CD4-positive, alpha-beta T cell treated with Interleukin-15 for 1 hour (primary cell): ENCODE results near the gene PCSK9.

Source experiments
- DNase-seq: peaks from one replicate; pipeline ENCODE4 v3.0.0-alpha.2; 2020

PCSK9 gene

GRCh38 chr1:55044617-55045397, 5.5 kb downstream of the PCSK9 start:
- DNase-seq = no peak

- DNase-seq = no peak
Observed at GRCh38 chr1:55045430-55045829, 6.1 kb downstream of the PCSK9 start.

GRCh38 chr1:55046871-55047270, 7.5 kb downstream of the PCSK9 start:
- no peak for DNase-seq

GRCh38 chr1:55047611-55048010, 8.3 kb downstream of the PCSK9 start:
- no peak for DNase-seq

- DNase-seq = no peak
Observed at GRCh38 chr1:55048453-55049270, 9.3 kb downstream of the PCSK9 start.

GRCh38 chr1:55049271-55049913, 10.0 kb downstream of the PCSK9 start:
- DNase-seq = no peak

- DNase-seq = no peak
Observed at GRCh38 chr1:55049914-55050278, 10.5 kb downstream of the PCSK9 start.

- no peak for DNase-seq
Observed at GRCh38 chr1:55050283-55050682, 10.9 kb downstream of the PCSK9 start.

- no peak for DNase-seq
Observed at GRCh38 chr1:55051169-55051568, 11.8 kb downstream of the PCSK9 start.

- DNase-seq = no peak
Observed at GRCh38 chr1:55051621-55052020, 12.3 kb downstream of the PCSK9 start.

GRCh38 chr1:55052221-55053142, 13.1 kb downstream of the PCSK9 start:
- DNase-seq = no peak

GRCh38 chr1:55053265-55053954, 14.1 kb downstream of the PCSK9 start:
- no peak for DNase-seq

- DNase-seq = no peak
Observed at GRCh38 chr1:55054396-55054795, 15.0 kb downstream of the PCSK9 start.

- no peak for DNase-seq
Observed at GRCh38 chr1:55055084-55055882, 15.9 kb downstream of the PCSK9 start.

GRCh38 chr1:55055951-55056631, 16.7 kb downstream of the PCSK9 start:
- DNase-seq = no peak

- DNase-seq = no peak
Observed at GRCh38 chr1:55056632-55056992, 17.3 kb downstream of the PCSK9 start.

GRCh38 chr1:55057270-55057955, 18.1 kb downstream of the PCSK9 start:
- DNase-seq = no peak

GRCh38 chr1:55057956-55058298, 18.6 kb downstream of the PCSK9 start:
- DNase-seq = no peak

- no peak for DNase-seq
Observed at GRCh38 chr1:55059302-55060132, 20.2 kb downstream of the PCSK9 start.
